ENCODE measurements around the gene LRRC7.
A peak's percentile ranks its signal among the peaks of the same experiment; 100 is the strongest.

The LRRC7 gene

GRCh38 chr1:69567652-69568420 lies at the start of gene LRRC7:
LRRC7 (plus strand) TSS chr1:69567922; CDS start chr1:69568640, 718 bp downstream.
- Histone ChIP-seq H3K4me3 (ENCODE audit: low read depth in 1 of 2, low read length in 2 of 2) (peak within 1 kb of the TSS; percentile 68 to 75), H3K4me1 (ENCODE audit: control insufficient read depth in 1 of 2, insufficient read depth in 2 of 2, low read length in 2 of 2) (peaks cover 0 to 20% of the 10 kb centered on the region in 2 donors), H3K36me3 (ENCODE audit: control insufficient read depth in 1 of 2, insufficient read depth in 2 of 2, low read length in 2 of 2) (no peaks in the 10 kb centered on the region), H3K9me3 (ENCODE audit: control insufficient read depth in 1 of 2, low read length in 2 of 2) (peaks cover 0 to 2% of the 10 kb centered on the region in 2 donors), H3K27me3 (ENCODE audit: low read depth, low read length) (peaks cover 11% of the 10 kb centered on the region), H3K27ac (ENCODE audit: low read length) (peak within 1 kb of the TSS; percentile 2)

GRCh38 chr1:69519006-69519405 lies 48.7 kb upstream of the LRRC7 start:
- Histone ChIP-seq H3K9me3 (ENCODE audit: control insufficient read depth in 1 of 2, low read length in 2 of 2) (no peaks in the 10 kb centered on the region), H3K27me3 (ENCODE audit: low read depth, low read length) (no peaks in the 10 kb centered on the region), H3K27ac (ENCODE audit: low read length) (no peak overlapping the region), H3K4me1 (ENCODE audit: control insufficient read depth in 1 of 2, insufficient read depth in 2 of 2, low read length in 2 of 2) (no peaks in the 10 kb centered on the region), H3K4me3 (ENCODE audit: low read depth in 1 of 2, low read length in 2 of 2) (no peak overlapping the region), H3K36me3 (ENCODE audit: control insufficient read depth in 1 of 2, insufficient read depth in 2 of 2, low read length in 2 of 2) (no peaks in the 10 kb centered on the region)

GRCh38 chr1:69520326-69520725 lies 47.4 kb upstream of the LRRC7 start:
- Histone ChIP-seq H3K27ac (ENCODE audit: low read length) (no peak overlapping the region), H3K4me3 (ENCODE audit: low read depth in 1 of 2, low read length in 2 of 2) (no peak overlapping the region)

GRCh38 chr1:69523032-69523431 lies 44.7 kb upstream of the LRRC7 start:
- H3K4me1 ChIP-seq (ENCODE audit: control insufficient read depth in 1 of 2, insufficient read depth in 2 of 2, low read length in 2 of 2), result no peaks in the 10 kb centered on the region
- no peaks in the 10 kb centered on the region for H3K27me3 ChIP-seq (ENCODE audit: low read depth, low read length)
- no peak overlapping the region for H3K27ac ChIP-seq (ENCODE audit: low read length)
- no peaks in the 10 kb centered on the region for H3K9me3 ChIP-seq (ENCODE audit: control insufficient read depth in 1 of 2, low read length in 2 of 2)
- no peak overlapping the region for H3K4me3 ChIP-seq (ENCODE audit: low read depth in 1 of 2, low read length in 2 of 2)
- no peaks in the 10 kb centered on the region for H3K36me3 ChIP-seq (ENCODE audit: control insufficient read depth in 1 of 2, insufficient read depth in 2 of 2, low read length in 2 of 2)

More at GRCh38 chr1:69520326-69520725, 47.4 kb upstream of the LRRC7 start:
- Histone ChIP-seq H3K36me3 (ENCODE audit: control insufficient read depth in 1 of 2, insufficient read depth in 2 of 2, low read length in 2 of 2) (no peaks in the 10 kb centered on the region), H3K9me3 (ENCODE audit: control insufficient read depth in 1 of 2, low read length in 2 of 2) (no peaks in the 10 kb centered on the region), H3K27me3 (ENCODE audit: low read depth, low read length) (no peaks in the 10 kb centered on the region), H3K4me1 (ENCODE audit: control insufficient read depth in 1 of 2, insufficient read depth in 2 of 2, low read length in 2 of 2) (no peaks in the 10 kb centered on the region)

- no peaks in the 10 kb centered on the region for H3K9me3 ChIP-seq (ENCODE audit: control insufficient read depth in 1 of 2, low read length in 2 of 2)
- H3K4me1 ChIP-seq (ENCODE audit: control insufficient read depth in 1 of 2, insufficient read depth in 2 of 2, low read length in 2 of 2), result no peaks in the 10 kb centered on the region
- no peak overlapping the region for H3K27ac ChIP-seq (ENCODE audit: low read length)
- no peaks in the 10 kb centered on the region for H3K27me3 ChIP-seq (ENCODE audit: low read depth, low read length)
- no peak overlapping the region for H3K4me3 ChIP-seq (ENCODE audit: low read depth in 1 of 2, low read length in 2 of 2)
- H3K36me3 ChIP-seq (ENCODE audit: control insufficient read depth in 1 of 2, insufficient read depth in 2 of 2, low read length in 2 of 2), result no peaks in the 10 kb centered on the region
These were observed 44.3 kb upstream of the LRRC7 start for GRCh38 chr1:69523461-69523860.

- Histone ChIP-seq H3K36me3 (ENCODE audit: control insufficient read depth in 1 of 2, insufficient read depth in 2 of 2, low read length in 2 of 2) (no peaks in the 10 kb centered on the region), H3K9me3 (ENCODE audit: control insufficient read depth in 1 of 2, low read length in 2 of 2) (no peaks in the 10 kb centered on the region), H3K4me1 (ENCODE audit: control insufficient read depth in 1 of 2, insufficient read depth in 2 of 2, low read length in 2 of 2) (no peaks in the 10 kb centered on the region), H3K4me3 (ENCODE audit: low read depth in 1 of 2, low read length in 2 of 2) (no peak overlapping the region), H3K27ac (ENCODE audit: low read length) (no peak overlapping the region), H3K27me3 (ENCODE audit: low read depth, low read length) (no peaks in the 10 kb centered on the region)
These were observed 43.7 kb upstream of the LRRC7 start for GRCh38 chr1:69524015-69524414.

GRCh38 chr1:69527273-69527672 lies 40.4 kb upstream of the LRRC7 start:
- no peak overlapping the region for H3K27ac ChIP-seq (ENCODE audit: low read length)
- no peak overlapping the region for H3K4me3 ChIP-seq (ENCODE audit: low read depth in 1 of 2, low read length in 2 of 2)
- no peaks in the 10 kb centered on the region for H3K9me3 ChIP-seq (ENCODE audit: control insufficient read depth in 1 of 2, low read length in 2 of 2)
- no peaks in the 10 kb centered on the region for H3K27me3 ChIP-seq (ENCODE audit: low read depth, low read length)
- no peaks in the 10 kb centered on the region for H3K4me1 ChIP-seq (ENCODE audit: control insufficient read depth in 1 of 2, insufficient read depth in 2 of 2, low read length in 2 of 2)
- H3K36me3 ChIP-seq (ENCODE audit: control insufficient read depth in 1 of 2, insufficient read depth in 2 of 2, low read length in 2 of 2), result no peaks in the 10 kb centered on the region

- no peak overlapping the region for H3K4me3 ChIP-seq (ENCODE audit: low read depth in 1 of 2, low read length in 2 of 2)
- H3K36me3 ChIP-seq (ENCODE audit: control insufficient read depth in 1 of 2, insufficient read depth in 2 of 2, low read length in 2 of 2), result no peaks in the 10 kb centered on the region
- H3K9me3 ChIP-seq (ENCODE audit: control insufficient read depth in 1 of 2, low read length in 2 of 2), result no peaks in the 10 kb centered on the region
- H3K4me1 ChIP-seq (ENCODE audit: control insufficient read depth in 1 of 2, insufficient read depth in 2 of 2, low read length in 2 of 2), result no peaks in the 10 kb centered on the region
- no peak overlapping the region for H3K27ac ChIP-seq (ENCODE audit: low read length)
- H3K27me3 ChIP-seq (ENCODE audit: low read depth, low read length), result no peaks in the 10 kb centered on the region
These were observed 39.3 kb upstream of the LRRC7 start for GRCh38 chr1:69528376-69528775.

- Histone ChIP-seq H3K4me3 (ENCODE audit: low read depth in 1 of 2, low read length in 2 of 2) (no peak overlapping the region), H3K27ac (ENCODE audit: low read length) (no peak overlapping the region), H3K9me3 (ENCODE audit: control insufficient read depth in 1 of 2, low read length in 2 of 2) (no peaks in the 10 kb centered on the region), H3K36me3 (ENCODE audit: control insufficient read depth in 1 of 2, insufficient read depth in 2 of 2, low read length in 2 of 2) (no peaks in the 10 kb centered on the region), H3K4me1 (ENCODE audit: control insufficient read depth in 1 of 2, insufficient read depth in 2 of 2, low read length in 2 of 2) (no peaks in the 10 kb centered on the region), H3K27me3 (ENCODE audit: low read depth, low read length) (no peaks in the 10 kb centered on the region)
These were observed 34.4 kb upstream of the LRRC7 start for GRCh38 chr1:69533343-69533742.

- H3K36me3 ChIP-seq (ENCODE audit: control insufficient read depth in 1 of 2, insufficient read depth in 2 of 2, low read length in 2 of 2), result no peaks in the 10 kb centered on the region
- H3K4me1 ChIP-seq (ENCODE audit: control insufficient read depth in 1 of 2, insufficient read depth in 2 of 2, low read length in 2 of 2), result no peaks in the 10 kb centered on the region
- no peaks in the 10 kb centered on the region for H3K9me3 ChIP-seq (ENCODE audit: control insufficient read depth in 1 of 2, low read length in 2 of 2)
- H3K4me3 ChIP-seq (ENCODE audit: low read depth in 1 of 2, low read length in 2 of 2), result no peak overlapping the region
- H3K27ac ChIP-seq (ENCODE audit: low read length), result no peak overlapping the region
- H3K27me3 ChIP-seq (ENCODE audit: low read depth, low read length), result no peaks in the 10 kb centered on the region
These were observed 32.9 kb upstream of the LRRC7 start for GRCh38 chr1:69534829-69535228.

- no peaks in the 10 kb centered on the region for H3K4me1 ChIP-seq (ENCODE audit: control insufficient read depth in 1 of 2, insufficient read depth in 2 of 2, low read length in 2 of 2)
- H3K27me3 ChIP-seq (ENCODE audit: low read depth, low read length), result no peaks in the 10 kb centered on the region
- no peaks in the 10 kb centered on the region for H3K9me3 ChIP-seq (ENCODE audit: control insufficient read depth in 1 of 2, low read length in 2 of 2)
- no peak overlapping the region for H3K27ac ChIP-seq (ENCODE audit: low read length)
- no peak overlapping the region for H3K4me3 ChIP-seq (ENCODE audit: low read depth in 1 of 2, low read length in 2 of 2)
- no peaks in the 10 kb centered on the region for H3K36me3 ChIP-seq (ENCODE audit: control insufficient read depth in 1 of 2, insufficient read depth in 2 of 2, low read length in 2 of 2)
These were observed 32.2 kb upstream of the LRRC7 start for GRCh38 chr1:69535490-69535889.

GRCh38 chr1:69540052-69540451 lies 27.7 kb upstream of the LRRC7 start:
- Histone ChIP-seq H3K4me1 (ENCODE audit: control insufficient read depth in 1 of 2, insufficient read depth in 2 of 2, low read length in 2 of 2) (no peaks in the 10 kb centered on the region), H3K27me3 (ENCODE audit: low read depth, low read length) (no peaks in the 10 kb centered on the region), H3K9me3 (ENCODE audit: control insufficient read depth in 1 of 2, low read length in 2 of 2) (no peaks in the 10 kb centered on the region)

More at GRCh38 chr1:69540052-69540451, 27.7 kb upstream of the LRRC7 start:
- no peak overlapping the region for H3K4me3 ChIP-seq (ENCODE audit: low read depth in 1 of 2, low read length in 2 of 2)
- H3K36me3 ChIP-seq (ENCODE audit: control insufficient read depth in 1 of 2, insufficient read depth in 2 of 2, low read length in 2 of 2), result no peaks in the 10 kb centered on the region
- H3K27ac ChIP-seq (ENCODE audit: low read length), result no peak overlapping the region

All from muscle layer of duodenum (tissue), 2 donors.